ENCODE measurements around the gene CCDC91. TPM values are rescaled to one million over a fixed set of nuclear protein-coding genes. Genes with fewer than 3 reads are reported as not detected.

The CCDC91 gene
- total RNA-seq, 1 donor from 2014 or later: 12.0 TPM

DNA sequence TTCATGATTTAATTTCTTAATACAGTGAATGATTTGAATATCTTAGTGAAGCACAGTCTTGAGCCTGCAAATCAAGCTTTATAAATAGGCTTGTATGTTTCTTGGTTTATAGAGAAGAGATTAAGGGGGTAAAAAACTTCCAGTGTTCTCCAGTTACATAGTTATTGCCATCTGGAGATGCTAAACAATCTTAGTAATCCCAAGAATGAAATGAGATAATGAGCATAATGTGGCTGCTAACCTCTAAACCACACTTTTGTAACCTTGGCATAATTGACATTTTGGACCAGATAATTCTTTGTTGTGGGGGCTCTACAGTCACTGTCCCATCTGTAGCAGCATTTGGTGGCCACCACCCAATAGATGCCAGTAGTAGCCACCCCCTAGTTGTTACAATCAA lies 316.8 kb downstream of the CCDC91 start:
- Mint-ChIP-seq H3K27me3 (no peaks in the 10 kb centered on the region), H3K4me3 (no peak overlapping the region), H3K9me3 (peaks cover 6% of the 10 kb centered on the region), H3K36me3 (ENCODE audit: low read depth) (no peaks in the 10 kb centered on the region), H3K4me1 (no peaks in the 10 kb centered on the region), H3K27ac (no peak overlapping the region)
- intact Hi-C loops (cut with micrococcal nuclease): no loop called here
- DNase-seq: no peak

DNA sequence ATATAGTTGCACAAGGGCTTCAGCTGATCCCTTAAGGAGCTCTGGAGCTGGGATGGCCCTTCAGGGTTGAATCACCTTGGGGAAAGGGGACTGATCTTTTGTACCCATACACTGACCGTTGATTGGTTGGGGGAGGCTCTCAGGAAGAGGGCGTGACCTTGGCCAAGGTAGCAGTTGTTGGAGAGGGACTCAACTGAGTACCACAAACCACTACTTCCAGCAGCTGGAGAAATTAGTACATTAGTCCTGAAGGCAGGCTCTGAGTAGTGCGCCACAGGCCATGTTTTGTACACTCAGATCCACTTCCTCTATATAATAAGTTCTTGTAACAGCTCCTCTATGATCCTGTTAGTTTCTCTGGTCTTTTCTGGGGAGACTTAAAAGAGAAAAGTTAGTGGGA lies 317.6 kb downstream of the CCDC91 start:
- DNase-seq: no peak
- Mint-ChIP-seq H3K36me3 (ENCODE audit: low read depth) (no peaks in the 10 kb centered on the region), H3K27me3 (no peaks in the 10 kb centered on the region), H3K27ac (no peak overlapping the region), H3K9me3 (peaks cover 7% of the 10 kb centered on the region), H3K4me3 (no peak overlapping the region), H3K4me1 (no peaks in the 10 kb centered on the region)
- intact Hi-C loops (cut with micrococcal nuclease): no loop called here

DNA sequence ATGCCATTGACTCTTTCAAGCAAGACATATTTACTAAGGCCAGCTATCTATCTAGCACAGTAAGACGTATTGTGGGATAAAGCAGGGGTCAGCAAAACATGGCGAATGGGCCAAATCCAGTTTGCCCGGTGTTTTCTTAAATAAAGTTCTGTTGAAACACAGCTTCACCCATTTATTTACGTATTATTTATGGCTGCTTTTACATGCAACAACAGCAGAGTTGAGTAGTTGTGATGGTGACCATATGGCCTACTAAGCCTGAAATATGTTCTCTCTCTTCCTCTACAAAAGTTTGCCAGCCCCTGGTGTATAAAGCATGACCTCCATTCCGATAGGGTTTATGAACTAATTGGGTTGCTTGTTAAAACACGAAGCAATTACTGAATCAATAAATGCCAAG lies 322.1 kb downstream of the CCDC91 start:
- Mint-ChIP-seq H3K4me1 (no peaks in the 10 kb centered on the region), H3K27ac (no peak overlapping the region), H3K36me3 (ENCODE audit: low read depth) (no peaks in the 10 kb centered on the region), H3K27me3 (no peaks in the 10 kb centered on the region), H3K4me3 (no peak overlapping the region), H3K9me3 (peaks cover 7% of the 10 kb centered on the region)
- intact Hi-C loops (cut with micrococcal nuclease): no loop called here
- no peak for DNase-seq

DNA sequence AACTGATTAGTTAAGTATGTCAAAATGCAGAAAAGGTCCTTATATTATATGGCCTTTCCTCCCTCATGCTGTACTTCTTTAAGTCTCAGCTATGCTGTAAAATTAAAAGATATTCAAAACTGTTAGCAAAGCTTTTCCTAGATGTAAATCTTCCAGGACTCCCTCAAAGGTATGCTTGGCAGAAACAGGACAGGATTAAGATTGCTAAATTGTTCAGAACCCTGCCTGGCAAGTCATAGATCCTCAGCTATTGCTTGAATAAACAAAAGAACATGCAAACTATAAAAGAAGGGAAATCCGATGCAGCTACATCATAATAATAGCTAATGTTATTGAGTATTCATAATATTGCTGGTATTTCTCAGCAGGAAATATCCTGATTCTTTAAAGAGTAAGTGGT lies 322.6 kb downstream of the CCDC91 start:
- no peak for DNase-seq
- Mint-ChIP-seq H3K4me1 (no peaks in the 10 kb centered on the region), H3K9me3 (peaks cover 8% of the 10 kb centered on the region), H3K4me3 (no peak overlapping the region), H3K36me3 (ENCODE audit: low read depth) (no peaks in the 10 kb centered on the region), H3K27ac (no peak overlapping the region), H3K27me3 (no peaks in the 10 kb centered on the region)
- intact Hi-C loops (cut with micrococcal nuclease): no loop called here

DNA sequence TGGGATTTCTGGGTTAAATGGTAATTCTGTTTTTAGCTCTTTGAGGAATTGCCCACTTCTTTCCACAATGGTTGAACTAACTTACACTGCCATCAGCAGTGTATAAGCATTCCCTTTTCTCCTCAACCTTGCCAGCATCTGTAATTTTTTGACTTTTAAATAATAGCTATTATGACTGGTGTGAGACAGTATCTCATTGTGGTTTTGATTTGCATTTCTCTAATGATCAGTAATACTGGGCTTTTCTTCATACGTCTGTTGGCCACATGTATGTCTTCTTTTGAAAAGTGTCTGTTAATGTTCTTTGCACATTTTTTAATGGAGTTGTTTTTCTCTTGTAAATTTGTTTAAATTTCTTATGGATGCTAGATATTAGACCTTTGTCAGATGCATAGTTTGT lies 323.7 kb downstream of the CCDC91 start:
- Mint-ChIP-seq H3K4me3 (no peak overlapping the region), H3K4me1 (no peaks in the 10 kb centered on the region), H3K27me3 (no peaks in the 10 kb centered on the region), H3K27ac (no peak overlapping the region), H3K9me3 (peaks cover 17% of the 10 kb centered on the region), H3K36me3 (ENCODE audit: low read depth) (no peaks in the 10 kb centered on the region)
- DNase-seq: no peak
- intact Hi-C loops (cut with micrococcal nuclease): no loop called here

DNA sequence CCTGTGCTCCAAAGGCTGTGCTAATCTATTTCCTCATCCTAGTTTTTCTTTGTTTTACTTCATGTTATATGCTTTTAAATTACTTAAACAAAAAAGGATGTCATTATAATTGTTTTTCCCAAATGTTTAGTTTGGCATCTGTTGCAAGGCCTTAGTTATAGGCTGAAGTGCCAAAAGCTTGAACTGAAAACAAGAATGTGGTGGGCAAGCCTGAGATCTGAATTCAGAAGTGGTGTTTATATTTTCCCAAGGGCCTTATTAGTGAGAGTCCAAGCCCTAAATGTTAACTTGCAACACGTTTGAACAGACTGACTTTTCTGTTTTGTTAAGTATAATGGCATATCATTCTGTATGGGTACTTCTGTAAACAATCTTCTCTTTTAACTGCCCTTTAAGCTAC lies 326.8 kb downstream of the CCDC91 start:
- no peak overlapping the region for H3K27ac Mint-ChIP-seq
- peaks cover 24% of the 10 kb centered on the region for H3K9me3 Mint-ChIP-seq
- no peaks in the 10 kb centered on the region for H3K4me1 Mint-ChIP-seq
- DNase-seq: no peak
- intact Hi-C loops (cut with micrococcal nuclease): no loop called here
- H3K4me3 Mint-ChIP-seq: no peak overlapping the region
- H3K27me3 Mint-ChIP-seq: no peaks in the 10 kb centered on the region
- no peaks in the 10 kb centered on the region for H3K36me3 Mint-ChIP-seq (ENCODE audit: low read depth)

DNA sequence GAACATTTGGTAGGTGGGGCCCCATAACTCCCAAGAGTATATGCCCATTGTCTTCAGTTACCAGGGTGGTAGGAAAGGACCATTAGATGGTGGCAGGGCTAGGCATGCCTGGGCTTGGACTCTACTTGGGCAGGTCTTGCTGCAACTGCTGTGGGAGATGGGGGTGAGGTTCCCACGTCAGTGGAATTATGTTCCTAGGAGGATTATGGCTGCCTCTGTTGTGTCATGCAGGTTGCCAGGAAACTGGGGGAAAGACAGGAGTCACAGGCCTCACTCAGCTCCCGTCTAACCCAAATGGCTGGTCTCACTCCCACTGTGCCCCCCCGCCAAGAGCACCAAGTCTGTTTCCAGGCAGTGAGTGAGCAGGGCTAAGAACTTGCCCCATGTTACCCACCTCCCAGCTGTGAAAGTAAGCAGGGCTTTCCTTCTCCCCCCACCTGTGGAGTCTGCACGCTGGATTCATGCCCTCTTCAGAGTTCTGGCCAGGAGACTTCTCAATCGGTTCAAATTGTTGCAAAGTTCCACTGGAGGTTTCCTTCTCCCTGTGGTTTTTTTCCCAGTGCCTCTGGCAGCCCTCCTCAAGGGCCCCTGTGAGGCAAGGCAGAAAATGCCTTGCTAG lies 337.5 kb downstream of the CCDC91 start:
- Mint-ChIP-seq H3K36me3 (ENCODE audit: low read depth) (no peaks in the 10 kb centered on the region), H3K4me3 (no peak overlapping the region), H3K27ac (no peak overlapping the region), H3K4me1 (peaks cover 5% of the 10 kb centered on the region), H3K27me3 (no peaks in the 10 kb centered on the region), H3K9me3 (peaks cover 41% of the 10 kb centered on the region)
- no peak for DNase-seq
- intact Hi-C loops (cut with micrococcal nuclease): no loop called here

DNA sequence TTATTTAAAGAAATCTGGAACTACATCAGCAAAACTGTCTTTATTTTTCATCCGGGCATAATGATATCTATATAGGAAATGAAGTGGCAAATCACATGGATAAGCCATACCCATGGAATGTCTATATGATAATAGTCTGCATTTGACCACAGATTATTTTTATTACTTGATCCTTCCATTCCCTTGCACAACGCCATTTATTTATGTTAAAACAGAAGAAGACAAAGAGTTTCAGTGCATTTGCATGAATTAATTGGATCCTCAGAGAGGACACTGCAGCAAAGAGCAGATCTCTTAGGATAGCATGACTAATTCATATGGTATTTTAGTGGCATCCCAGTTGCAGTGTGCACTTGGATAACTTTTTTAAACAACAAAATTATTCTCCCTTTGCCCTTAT lies 345.0 kb downstream of the CCDC91 start:
- Mint-ChIP-seq H3K27me3 (no peaks in the 10 kb centered on the region), H3K4me1 (peaks cover 4% of the 10 kb centered on the region), H3K9me3 (no peaks in the 10 kb centered on the region), H3K36me3 (ENCODE audit: low read depth) (no peaks in the 10 kb centered on the region), H3K4me3 (no peak overlapping the region), H3K27ac (no peak overlapping the region)
- no peak for DNase-seq
- intact Hi-C loops (cut with micrococcal nuclease): no loop called here

DNA sequence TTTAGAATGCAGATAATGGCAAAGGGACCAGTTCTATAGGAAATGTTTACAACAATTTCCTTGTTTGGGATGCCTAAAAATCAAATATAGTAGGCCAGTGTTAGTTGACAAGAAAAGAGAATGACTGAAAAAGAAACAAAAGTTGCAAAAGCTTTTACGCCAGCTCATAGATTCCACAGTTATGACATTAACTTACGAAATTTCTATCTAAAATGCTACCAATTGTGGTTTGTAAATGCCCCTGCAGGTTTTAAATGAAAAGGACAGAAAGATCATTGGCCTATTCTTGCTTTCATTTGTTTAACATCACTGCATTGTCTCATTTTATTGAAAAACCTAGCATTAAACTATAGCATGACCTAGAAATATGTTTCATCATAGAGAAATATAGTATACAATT lies 345.8 kb downstream of the CCDC91 start:
- DNase-seq: no peak
- H3K27me3 Mint-ChIP-seq: no peaks in the 10 kb centered on the region
- peaks cover 4% of the 10 kb centered on the region for H3K4me1 Mint-ChIP-seq
- intact Hi-C loops (cut with micrococcal nuclease): loop anchor here (1.0 kb wide), 1 partner anchor 16 kb away; no protein-coding TSS in a partner anchor
- no peak overlapping the region for H3K4me3 Mint-ChIP-seq
- peaks cover 2% of the 10 kb centered on the region for H3K36me3 Mint-ChIP-seq (ENCODE audit: low read depth)
- peak overlapping the region; percentile 59 for H3K27ac Mint-ChIP-seq
- no peaks in the 10 kb centered on the region for H3K9me3 Mint-ChIP-seq

DNA sequence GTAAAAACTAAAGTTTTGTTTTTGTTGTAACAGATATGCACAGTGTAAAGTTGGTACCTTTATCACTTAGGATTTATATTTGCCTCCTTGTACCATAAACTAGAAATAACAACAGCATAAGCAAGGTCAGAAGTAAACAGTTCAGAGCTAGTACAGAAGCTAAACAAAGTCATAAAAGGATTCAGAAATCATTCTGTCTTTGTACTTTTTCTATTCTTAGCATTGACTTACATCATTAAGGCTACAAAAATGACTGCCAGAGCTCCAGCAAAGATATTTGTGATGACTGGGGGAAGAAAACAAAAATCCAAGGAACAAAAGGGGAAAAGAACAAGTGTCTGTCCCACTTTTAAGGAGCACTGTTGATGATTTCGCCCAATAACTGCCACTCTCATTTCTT lies 347.2 kb downstream of the CCDC91 start:
- peaks cover 4% of the 10 kb centered on the region for H3K4me1 Mint-ChIP-seq
- intact Hi-C loops (cut with micrococcal nuclease): no loop called here

DNA sequence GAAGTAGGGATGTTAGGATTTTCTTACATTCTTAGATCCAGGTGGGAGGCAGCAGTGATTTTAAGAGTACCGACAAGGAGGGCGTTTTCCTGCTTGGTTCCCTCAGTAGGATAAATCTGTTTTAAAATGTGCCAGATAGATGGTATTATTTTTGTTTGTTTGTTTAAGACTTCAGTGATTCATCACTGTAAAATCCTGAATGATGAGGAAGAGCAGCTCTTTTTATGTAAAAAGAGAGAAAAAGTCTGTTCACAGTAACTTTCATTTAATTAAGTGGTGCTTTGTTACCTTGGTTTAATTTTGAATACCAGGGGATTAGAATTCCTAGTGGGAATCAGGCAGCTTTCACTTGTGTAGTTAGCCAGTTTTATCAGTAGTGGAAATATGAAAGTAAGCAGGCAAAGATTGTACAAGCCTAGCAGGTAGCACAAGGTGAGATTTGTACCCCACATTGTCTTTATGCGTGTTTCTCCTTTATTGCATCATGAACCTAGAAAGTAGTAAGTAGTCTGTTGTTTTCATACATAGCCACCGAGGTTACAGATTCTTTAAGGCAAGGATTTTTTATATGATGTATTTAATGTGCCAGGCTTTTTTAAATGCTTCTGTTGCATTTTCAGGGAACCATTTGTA lies 349.6 kb downstream of the CCDC91 start:
- no peak for DNase-seq
- Mint-ChIP-seq H3K9me3 (peaks cover 3% of the 10 kb centered on the region), H3K27ac (no peak overlapping the region), H3K27me3 (no peaks in the 10 kb centered on the region), H3K4me3 (no peak overlapping the region), H3K4me1 (peaks cover 14% of the 10 kb centered on the region), H3K36me3 (ENCODE audit: low read depth) (peaks cover 2% of the 10 kb centered on the region)
- intact Hi-C loops (cut with micrococcal nuclease): no loop called here

More for the DNA sequence above, 347.2 kb downstream of the CCDC91 start:
- H3K9me3 Mint-ChIP-seq: no peaks in the 10 kb centered on the region
- DNase-seq: no peak
- no peak overlapping the region for H3K27ac Mint-ChIP-seq
- H3K4me3 Mint-ChIP-seq: no peak overlapping the region
- H3K36me3 Mint-ChIP-seq (ENCODE audit: low read depth): peaks cover 2% of the 10 kb centered on the region
- no peaks in the 10 kb centered on the region for H3K27me3 Mint-ChIP-seq

DNA sequence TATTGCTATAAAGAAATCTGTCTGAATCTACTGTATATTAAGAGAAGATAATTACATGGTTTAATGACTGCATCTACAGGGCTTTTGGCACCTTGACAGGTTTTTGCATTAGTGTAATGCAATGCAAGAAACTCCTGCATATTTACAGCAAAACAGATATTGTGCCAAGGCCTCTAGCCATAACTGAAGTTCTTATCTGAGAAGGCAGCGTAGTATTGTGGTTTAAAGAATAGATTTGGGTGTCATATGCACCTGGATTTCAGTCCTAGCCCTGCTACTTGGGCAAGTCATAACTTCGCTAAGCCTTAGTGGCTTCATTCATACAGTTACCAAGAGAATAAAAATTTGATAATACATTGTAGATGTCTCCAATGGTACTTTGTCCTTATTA lies 350.1 kb downstream of the CCDC91 start:
- H3K27ac Mint-ChIP-seq: no peak overlapping the region
- intact Hi-C loops (cut with micrococcal nuclease): no loop called here
- no peaks in the 10 kb centered on the region for H3K27me3 Mint-ChIP-seq
- no peak overlapping the region for H3K4me3 Mint-ChIP-seq
- no peak for DNase-seq
- H3K36me3 Mint-ChIP-seq (ENCODE audit: low read depth): peaks cover 2% of the 10 kb centered on the region
- peaks cover 14% of the 10 kb centered on the region for H3K4me1 Mint-ChIP-seq
- peaks cover 6% of the 10 kb centered on the region for H3K9me3 Mint-ChIP-seq

DNA sequence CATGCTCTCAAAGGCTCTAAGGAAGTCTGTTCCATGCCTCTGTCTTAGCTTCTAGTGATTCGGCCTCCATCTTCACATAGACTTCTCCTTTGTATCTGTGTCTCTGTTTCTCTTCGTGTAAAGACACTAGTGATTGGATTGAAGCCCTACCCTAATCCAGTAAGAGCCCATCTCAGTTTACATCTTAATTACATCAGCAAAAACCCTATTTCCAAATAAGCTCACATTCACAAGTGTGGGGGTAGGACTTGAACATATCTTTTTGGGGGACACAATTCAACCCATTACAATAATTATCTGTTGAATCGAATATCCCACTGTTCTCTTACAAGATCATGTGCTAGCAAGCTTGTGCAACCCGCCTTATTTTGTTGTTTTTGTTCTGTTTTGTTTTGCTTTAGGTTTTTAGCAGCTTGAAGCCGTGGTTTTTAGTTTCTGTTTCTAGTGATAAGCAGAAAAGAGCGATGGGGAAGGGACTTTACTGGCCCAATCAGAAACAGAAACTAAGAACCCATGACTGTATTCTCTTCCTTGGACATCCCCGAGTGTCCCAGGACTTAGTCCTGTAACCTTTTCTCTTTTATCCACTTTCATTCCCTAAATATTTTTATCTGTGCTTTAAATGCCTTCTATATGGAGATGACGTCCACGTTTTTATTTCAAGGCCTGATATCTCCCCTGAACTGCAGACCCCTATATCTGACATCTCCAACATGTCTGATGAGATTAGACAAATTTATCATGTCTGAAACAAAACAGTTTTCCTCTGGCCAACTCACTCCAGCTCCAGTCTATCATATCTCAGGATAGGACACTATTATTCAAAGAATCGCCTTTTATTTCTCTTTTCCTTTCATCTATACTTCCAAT lies 353.0 kb downstream of the CCDC91 start:
- Mint-ChIP-seq H3K27ac (peak overlapping the region; percentile 46), H3K9me3 (peaks cover 8% of the 10 kb centered on the region), H3K4me3 (peak overlapping the region; percentile 31), H3K27me3 (no peaks in the 10 kb centered on the region), H3K36me3 (ENCODE audit: low read depth) (peaks cover 2% of the 10 kb centered on the region), H3K4me1 (peaks cover 10% of the 10 kb centered on the region)
- DNase-seq: peak; percentile 64
- intact Hi-C loops (cut with micrococcal nuclease): no loop called here

Data from activated CD4-positive, alpha-beta T cell treated with anti-CD3 and anti-CD28 coated beads, Interleukin-2, amount 10 ng/mL, durations not matched to agents 24 days and 14 days (primary cell).